Lung microvascular endothelial cell (primary cell): ENCODE measurements around the gene CKB. TPM values are rescaled to one million over a fixed set of nuclear protein-coding genes. Genes with fewer than 3 reads are reported as not detected.
A peak's percentile ranks its signal among the peaks of the same experiment; 100 is the strongest.

Experiments used
- DNase-seq, 2 donors: peaks; one replicate each; pipeline versions ENCODE4 v3.0.0 to v3.0.0-alpha.2; 2010; ENCODE audit warnings: low read depth in 2 of 2
- total RNA-seq: library from RNA; depleted of rRNA; stranded (reverse); fragments of >200 nt; gene quantifications from 2 replicates; pipeline ENCODE4 v1.2.1, GENCODE V29; 2014

The CKB gene
- 1.5 and 11.9 TPM in 2 replicates for total RNA-seq

- peak; percentile 43 to 69 for DNase-seq
Measured at GRCh38 chr14:103522649-103523574, at the start of gene CKB. Gene CKB (minus strand): TSS chr14:103522830. CDS start chr14:103522493, 337 bp downstream.

- DNase-seq, result no peak
Measured at GRCh38 chr14:103569408-103569807, 46.8 kb upstream of the CKB start.

- DNase-seq, result peak in 1 of 2 donors; percentile 51
Measured at GRCh38 chr14:103568952-103569351, 46.3 kb upstream of the CKB start.

- no peak for DNase-seq
Measured at GRCh38 chr14:103563844-103564505, 41.3 kb upstream of the CKB start.

- DNase-seq, result no peak
Measured at GRCh38 chr14:103563226-103563620, 40.6 kb upstream of the CKB start.

GRCh38 chr14:103562429-103563225 is 40.0 kb upstream of the CKB start, which contains the start of the genes BAG5 and COA8:
Gene BAG5 (minus strand): TSS chr14:103562657. CDS start chr14:103561164, 1,493 bp downstream.
Gene COA8 (plus strand): TSS chr14:103562960. CDS start chr14:103563002, 42 bp downstream.
- peak; percentile 85 to 90 for DNase-seq

- DNase-seq, result peak; percentile 66 to 73
Measured at GRCh38 chr14:103562179-103562428, 39.5 kb upstream of the CKB start.

GRCh38 chr14:103561381-103562178 is 39.0 kb upstream of the CKB start:
- DNase-seq, result peak; percentile 55 to 77

- no peak for DNase-seq
Measured at GRCh38 chr14:103560691-103561090, 38.1 kb upstream of the CKB start.

GRCh38 chr14:103559766-103560165 is 37.1 kb upstream of the CKB start:
- DNase-seq, result no peak

GRCh38 chr14:103558071-103558882 is 35.6 kb upstream of the CKB start:
- no peak for DNase-seq

- no peak for DNase-seq
Measured at GRCh38 chr14:103556946-103557758, 34.5 kb upstream of the CKB start.

- no peak for DNase-seq
Measured at GRCh38 chr14:103555559-103556337, 33.1 kb upstream of the CKB start.

- DNase-seq, result no peak
Measured at GRCh38 chr14:103552846-103553210, 30.2 kb upstream of the CKB start.

GRCh38 chr14:103552011-103552845 is 29.6 kb upstream of the CKB start:
- DNase-seq, result no peak

GRCh38 chr14:103551338-103551762 is 28.7 kb upstream of the CKB start:
- no peak for DNase-seq

GRCh38 chr14:103550451-103551337 is 28.1 kb upstream of the CKB start:
- no peak for DNase-seq
